ENCODE data around the gene CCNJ.
A peak's percentile ranks its signal among the peaks of the same experiment; 100 is the strongest.

CCNJ gene

DNA sequence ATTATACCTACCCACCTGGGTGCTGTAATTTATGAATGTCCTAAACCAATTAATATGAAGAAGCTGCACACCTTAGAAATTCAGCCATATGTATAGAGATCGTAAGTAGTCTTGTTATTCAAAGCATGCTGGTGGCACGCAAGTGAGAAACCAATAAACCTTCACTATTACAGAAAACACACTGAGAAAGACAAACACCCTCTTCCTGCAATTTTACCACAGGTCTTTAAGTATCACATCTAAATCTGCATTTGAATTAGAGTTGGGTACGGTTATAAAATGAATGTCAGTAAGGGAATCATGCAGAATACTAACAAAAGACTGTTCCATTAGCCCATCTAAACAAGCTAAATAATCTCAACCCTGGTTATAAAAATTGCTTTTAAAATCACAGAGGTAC, 33.8 kb downstream of the CCNJ start:
- no peak for TF ChIP-seq SIN3A (IDR thresholded peaks at IDR 0.05; ENCODE audit: borderline replicate concordance, insufficient read depth, low read length)

DNA sequence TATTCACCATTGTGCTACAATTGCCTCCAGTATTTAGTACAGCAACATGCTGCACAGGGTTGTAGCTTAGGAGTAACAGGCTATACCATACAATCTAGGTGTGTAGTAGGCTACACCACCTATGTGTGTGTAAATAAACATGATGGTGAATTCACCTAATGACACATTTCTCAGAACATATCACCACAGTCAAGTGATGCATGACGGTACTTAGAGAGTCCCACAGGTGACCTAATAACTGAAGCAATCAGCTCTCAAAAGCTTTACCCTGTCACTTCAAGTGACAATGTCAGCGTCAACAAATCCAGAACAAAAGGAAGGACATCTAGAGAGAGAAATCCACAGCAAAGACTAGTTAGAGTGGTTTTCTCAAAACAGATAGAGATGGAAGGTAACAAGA, 38.8 kb downstream of the CCNJ start:
- TF ChIP-seq, protein P1, sequence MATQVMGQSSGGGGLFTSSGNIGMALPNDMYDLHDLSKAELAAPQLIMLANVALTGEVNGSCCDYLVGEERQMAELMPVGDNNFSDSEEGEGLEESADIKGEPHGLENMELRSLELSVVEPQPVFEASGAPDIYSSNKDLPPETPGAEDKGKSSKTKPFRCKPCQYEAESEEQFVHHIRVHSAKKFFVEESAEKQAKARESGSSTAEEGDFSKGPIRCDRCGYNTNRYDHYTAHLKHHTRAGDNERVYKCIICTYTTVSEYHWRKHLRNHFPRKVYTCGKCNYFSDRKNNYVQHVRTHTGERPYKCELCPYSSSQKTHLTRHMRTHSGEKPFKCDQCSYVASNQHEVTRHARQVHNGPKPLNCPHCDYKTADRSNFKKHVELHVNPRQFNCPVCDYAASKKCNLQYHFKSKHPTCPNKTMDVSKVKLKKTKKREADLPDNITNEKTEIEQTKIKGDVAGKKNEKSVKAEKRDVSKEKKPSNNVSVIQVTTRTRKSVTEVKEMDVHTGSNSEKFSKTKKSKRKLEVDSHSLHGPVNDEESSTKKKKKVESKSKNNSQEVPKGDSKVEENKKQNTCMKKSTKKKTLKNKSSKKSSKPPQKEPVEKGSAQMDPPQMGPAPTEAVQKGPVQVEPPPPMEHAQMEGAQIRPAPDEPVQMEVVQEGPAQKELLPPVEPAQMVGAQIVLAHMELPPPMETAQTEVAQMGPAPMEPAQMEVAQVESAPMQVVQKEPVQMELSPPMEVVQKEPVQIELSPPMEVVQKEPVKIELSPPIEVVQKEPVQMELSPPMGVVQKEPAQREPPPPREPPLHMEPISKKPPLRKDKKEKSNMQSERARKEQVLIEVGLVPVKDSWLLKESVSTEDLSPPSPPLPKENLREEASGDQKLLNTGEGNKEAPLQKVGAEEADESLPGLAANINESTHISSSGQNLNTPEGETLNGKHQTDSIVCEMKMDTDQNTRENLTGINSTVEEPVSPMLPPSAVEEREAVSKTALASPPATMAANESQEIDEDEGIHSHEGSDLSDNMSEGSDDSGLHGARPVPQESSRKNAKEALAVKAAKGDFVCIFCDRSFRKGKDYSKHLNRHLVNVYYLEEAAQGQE (IDR thresholded peaks at IDR 0.05; ENCODE audit: insufficient read depth in 1 of 2, low read depth in 2 of 2, low read length in 2 of 2): no peak

DNA sequence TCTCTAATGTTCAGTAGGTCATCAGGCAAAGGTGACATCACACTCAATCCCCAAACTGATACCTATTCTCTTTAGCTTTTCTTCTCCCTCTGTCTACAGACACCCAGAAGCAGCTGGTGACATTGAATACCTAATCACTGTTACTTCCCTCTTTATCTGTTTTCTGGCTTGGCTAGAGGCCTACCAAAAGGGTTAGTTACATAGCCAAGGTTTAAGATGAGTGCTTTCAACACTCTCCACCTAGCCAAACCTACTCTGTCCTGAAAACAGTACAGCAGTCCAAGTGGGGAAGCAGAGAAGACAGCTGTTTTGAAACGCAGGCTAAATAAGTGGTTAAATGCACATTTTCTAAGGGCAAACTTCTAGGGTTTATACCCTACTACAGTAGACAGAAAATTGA, 39.4 kb downstream of the CCNJ start:
- TF ChIP-seq FOXP2 (optimal IDR thresholded peaks at IDR 0.05; ENCODE audit: borderline replicate concordance, extremely low read depth, extremely low read length, insufficient read depth) (no peak), TAF1 (IDR thresholded peaks at IDR 0.05; ENCODE audit: borderline replicate concordance, insufficient read depth, low read length) (no peak), POLR2AphosphoS5 (IDR thresholded peaks at IDR 0.05; ENCODE audit: low read depth, low read length) (no peak), SIN3A (IDR thresholded peaks at IDR 0.05; ENCODE audit: borderline replicate concordance, insufficient read depth, low read length) (no peak)
- TF ChIP-seq, protein P1 (IDR thresholded peaks at IDR 0.05; ENCODE audit: insufficient read depth in 1 of 2, low read depth in 2 of 2, low read length in 2 of 2): no peak

DNA sequence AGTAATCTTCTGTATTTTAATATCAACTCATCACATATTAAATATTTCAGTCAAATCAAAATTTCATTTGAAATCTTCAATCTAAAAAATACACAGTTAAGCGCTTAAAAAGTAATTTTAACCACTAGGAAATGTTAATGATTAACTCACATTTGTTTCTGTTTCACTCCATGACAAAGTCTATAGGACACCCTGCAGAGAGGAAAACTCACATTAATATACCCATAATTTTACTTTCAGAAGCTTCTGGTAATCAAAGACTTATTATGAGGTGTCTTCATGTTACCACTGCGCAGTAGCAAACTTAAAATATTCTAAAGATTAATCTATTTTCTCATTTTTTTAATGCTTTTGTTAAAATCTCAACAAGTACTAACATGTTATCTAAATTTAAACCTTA, 45.7 kb downstream of the CCNJ start:
- TF ChIP-seq SIN3A (IDR thresholded peaks at IDR 0.05; ENCODE audit: borderline replicate concordance, insufficient read depth, low read length): no peak
- no peak for TF ChIP-seq TAF1 (IDR thresholded peaks at IDR 0.05; ENCODE audit: borderline replicate concordance, insufficient read depth, low read length)
- no peak for TF ChIP-seq POLR2AphosphoS5 (IDR thresholded peaks at IDR 0.05; ENCODE audit: low read depth, low read length)
- no peak for TF ChIP-seq FOXP2 (optimal IDR thresholded peaks at IDR 0.05; ENCODE audit: borderline replicate concordance, extremely low read depth, extremely low read length, insufficient read depth)
- TF ChIP-seq, protein P1 (IDR thresholded peaks at IDR 0.05; ENCODE audit: insufficient read depth in 1 of 2, low read depth in 2 of 2, low read length in 2 of 2): no peak

DNA sequence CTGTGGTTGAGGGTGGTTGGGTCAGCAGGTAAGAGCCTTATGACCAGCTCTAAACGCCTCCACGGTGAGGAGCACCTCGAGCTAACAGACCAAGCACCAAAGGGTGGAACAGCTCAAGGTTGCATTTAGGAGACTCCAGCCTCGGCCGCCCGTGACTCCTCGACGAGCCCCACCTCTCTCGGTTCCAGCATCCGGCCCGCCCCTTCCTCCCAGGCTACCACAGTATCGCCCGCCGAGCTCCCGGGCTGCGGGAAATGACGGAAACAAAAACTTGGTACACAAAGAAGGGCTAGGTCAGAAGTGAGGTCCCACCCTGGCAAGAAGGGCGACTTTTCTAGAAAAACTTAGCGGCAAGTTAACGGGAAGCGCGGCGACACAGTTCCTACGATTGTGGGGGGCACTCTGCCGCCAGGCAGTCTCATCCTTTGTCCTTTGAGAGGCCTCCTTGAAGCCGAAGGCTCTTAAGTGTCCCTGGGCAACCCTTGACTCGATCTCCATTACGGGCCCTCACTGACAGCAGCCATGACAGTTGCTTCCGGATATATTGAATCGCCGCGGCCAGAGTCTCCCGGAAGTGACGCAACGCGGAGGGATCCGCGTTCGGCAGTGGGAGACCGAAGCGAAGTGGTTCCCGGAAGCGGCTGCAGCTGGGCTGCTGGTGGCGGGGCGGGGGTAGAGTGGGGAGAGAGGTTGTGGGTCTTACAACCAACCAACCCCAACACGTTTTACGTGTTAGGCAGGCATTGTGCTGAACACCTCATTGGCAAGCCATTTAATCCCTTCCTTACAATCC, 46.5 kb downstream of the CCNJ start:
- TF ChIP-seq FOXP2 (optimal IDR thresholded peaks at IDR 0.05; ENCODE audit: borderline replicate concordance, extremely low read depth, extremely low read length, insufficient read depth) (peak; percentile 66), SIN3A (IDR thresholded peaks at IDR 0.05; ENCODE audit: borderline replicate concordance, insufficient read depth, low read length) (no peak), POLR2AphosphoS5 (IDR thresholded peaks at IDR 0.05; ENCODE audit: low read depth, low read length) (peak; percentile 86), TAF1 (IDR thresholded peaks at IDR 0.05; ENCODE audit: borderline replicate concordance, insufficient read depth, low read length) (peak; percentile 80)
- TF ChIP-seq, protein P1 (IDR thresholded peaks at IDR 0.05; ENCODE audit: insufficient read depth in 1 of 2, low read depth in 2 of 2, low read length in 2 of 2): 0 out of 4 replicates have a peak, but pooled peaks of 1 of the 2 experiments have one; percentile 48

Data from PFSK-1 (cell line).